Loucy (cell line): ENCODE results near the gene TTC9B.
A peak's percentile ranks its signal among the peaks of the same experiment; 100 is the strongest.

Experiments
- H2AFZ ChIP-seq: fragments of 200-600 bp; sonication (generic); 2 replicates; pipeline ENCODE4 v1.6.0; 2016; ENCODE audit warnings: antibody characterized with exemption, mild to moderate bottlenecking, low read length, moderate library complexity
- H3F3A ChIP-seq: fragments of 200-600 bp; 2 replicates; pipeline ENCODE4 v1.6.0; 2016; ENCODE audit warnings: antibody characterized with exemption, low read depth, mild to moderate bottlenecking
- H3K27me3 ChIP-seq: fragments of 200-600 bp; sonication (generic); 2 replicates; pipeline ENCODE4 v1.6.1; 2014; ENCODE audit warnings: low read length, mild to moderate bottlenecking; ENCODE audit not compliant: insufficient read depth, poor library complexity, severe bottlenecking
- H3K36me3 ChIP-seq: fragments of 200-600 bp; sonication (generic); 2 replicates; pipeline ENCODE4 v1.6.1; 2016; ENCODE audit warnings: low read length; ENCODE audit not compliant: insufficient read depth
- H3K4me1 ChIP-seq: fragments of 200-600 bp; sonication (generic); 2 replicates; pipeline ENCODE4 v1.5.1; 2014; ENCODE audit warnings: low read length, mild to moderate bottlenecking; ENCODE audit not compliant: insufficient read depth, poor library complexity, severe bottlenecking
- H3K4me2 ChIP-seq: fragments of 200-600 bp; sonication (generic); 2 replicates; pipeline ENCODE4 v1.6.0; 2014; ENCODE audit warnings: antibody characterized with exemption, low read length, low read depth, mild to moderate bottlenecking; ENCODE audit not compliant: poor library complexity, severe bottlenecking
- H3K4me3 ChIP-seq: fragments of 200-600 bp; sonication (generic); 2 replicates; pipeline ENCODE4 v1.5.1; 2014; ENCODE audit warnings: low read length, mild to moderate bottlenecking, mixed read lengths; ENCODE audit not compliant: poor library complexity, severe bottlenecking
- H3K79me2 ChIP-seq: fragments of 200-600 bp; sonication (generic); 2 replicates; pipeline ENCODE4 v1.6.1; 2014; ENCODE audit warnings: low read length; ENCODE audit not compliant: insufficient read depth
- H3K9ac ChIP-seq: fragments of 200-600 bp; sonication (generic); 2 replicates; pipeline ENCODE4 v1.6.0; 2014; ENCODE audit warnings: mild to moderate bottlenecking, low read depth, low read length, moderate library complexity; ENCODE audit not compliant: poor library complexity, severe bottlenecking
- H3K9me2 ChIP-seq: fragments of 200-600 bp; sonication (generic); replicated peaks from 2 replicates; pipeline ENCODE4 v1.6.1; 2016; ENCODE audit warnings: low read depth, low read length, mixed read lengths
- H3K9me3 ChIP-seq: fragments of 200-600 bp; sonication (generic); 2 replicates; pipeline ENCODE4 v1.6.1; 2014; ENCODE audit warnings: mild to moderate bottlenecking, antibody characterized with exemption, low read length, low read depth; ENCODE audit not compliant: insufficient read depth
- H4K20me1 ChIP-seq: fragments of 200-600 bp; sonication (generic); 2 replicates; pipeline ENCODE4 v1.6.0; 2014; ENCODE audit warnings: antibody characterized with exemption, low read length, mild to moderate bottlenecking; ENCODE audit not compliant: insufficient read depth, poor library complexity, severe bottlenecking
- EZH2phosphoT487 ChIP-seq: fragments of 200-600 bp; IDR thresholded peaks from 2 replicates; pipeline ENCODE4 v1.6.1; 2018; ENCODE audit warnings: antibody characterized with exemption, mild to moderate bottlenecking, moderate library complexity, borderline replicate concordance
- TF ChIP-seq, protein P1 (sequence below): fragments of 200-600 bp; sonication (generic); conservative IDR thresholded peaks from 2 replicates; pipeline ENCODE4 v1.5.1; 2014; ENCODE audit warnings: mild to moderate bottlenecking, antibody characterized with exemption, low read length

The TTC9B gene

DNA sequence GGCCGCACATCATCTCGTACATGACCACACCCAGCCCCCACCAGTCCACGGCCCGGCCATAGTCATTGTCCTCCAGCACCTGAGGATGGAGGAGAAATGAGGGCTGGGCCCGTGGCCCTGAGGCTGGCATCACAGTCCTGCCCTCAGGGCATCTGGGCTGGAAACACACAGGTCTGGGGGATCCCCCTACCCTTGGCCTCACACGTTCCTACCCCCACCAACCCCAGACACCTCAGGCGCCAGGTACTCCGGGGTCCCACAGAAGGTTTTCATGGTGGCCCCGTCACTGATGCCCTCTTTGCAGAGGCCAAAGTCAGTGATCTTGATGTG, 17.8 kb upstream of the TTC9B start:
- Histone ChIP-seq H3K4me3 (no peak overlapping the region), H3K27me3 (no peaks in the 10 kb centered on the region), H3K9ac (no peak overlapping the region), H3F3A (no peaks in the 10 kb centered on the region), H3K36me3 (peaks cover 75% of the 10 kb centered on the region; the same call in 1 of the 2 replicates), H3K79me2 (no peaks in the 10 kb centered on the region), H3K4me1 (no peaks in the 10 kb centered on the region), H3K9me2 (no peaks in the 10 kb centered on the region), H3K9me3 (no peaks in the 10 kb centered on the region), H2AFZ (no peak overlapping the region), H4K20me1 (no peaks in the 10 kb centered on the region), H3K4me2 (no peak overlapping the region)
- TF ChIP-seq, protein P1, sequence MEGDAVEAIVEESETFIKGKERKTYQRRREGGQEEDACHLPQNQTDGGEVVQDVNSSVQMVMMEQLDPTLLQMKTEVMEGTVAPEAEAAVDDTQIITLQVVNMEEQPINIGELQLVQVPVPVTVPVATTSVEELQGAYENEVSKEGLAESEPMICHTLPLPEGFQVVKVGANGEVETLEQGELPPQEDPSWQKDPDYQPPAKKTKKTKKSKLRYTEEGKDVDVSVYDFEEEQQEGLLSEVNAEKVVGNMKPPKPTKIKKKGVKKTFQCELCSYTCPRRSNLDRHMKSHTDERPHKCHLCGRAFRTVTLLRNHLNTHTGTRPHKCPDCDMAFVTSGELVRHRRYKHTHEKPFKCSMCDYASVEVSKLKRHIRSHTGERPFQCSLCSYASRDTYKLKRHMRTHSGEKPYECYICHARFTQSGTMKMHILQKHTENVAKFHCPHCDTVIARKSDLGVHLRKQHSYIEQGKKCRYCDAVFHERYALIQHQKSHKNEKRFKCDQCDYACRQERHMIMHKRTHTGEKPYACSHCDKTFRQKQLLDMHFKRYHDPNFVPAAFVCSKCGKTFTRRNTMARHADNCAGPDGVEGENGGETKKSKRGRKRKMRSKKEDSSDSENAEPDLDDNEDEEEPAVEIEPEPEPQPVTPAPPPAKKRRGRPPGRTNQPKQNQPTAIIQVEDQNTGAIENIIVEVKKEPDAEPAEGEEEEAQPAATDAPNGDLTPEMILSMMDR = no peak
- no peak for TF ChIP-seq EZH2phosphoT487

DNA sequence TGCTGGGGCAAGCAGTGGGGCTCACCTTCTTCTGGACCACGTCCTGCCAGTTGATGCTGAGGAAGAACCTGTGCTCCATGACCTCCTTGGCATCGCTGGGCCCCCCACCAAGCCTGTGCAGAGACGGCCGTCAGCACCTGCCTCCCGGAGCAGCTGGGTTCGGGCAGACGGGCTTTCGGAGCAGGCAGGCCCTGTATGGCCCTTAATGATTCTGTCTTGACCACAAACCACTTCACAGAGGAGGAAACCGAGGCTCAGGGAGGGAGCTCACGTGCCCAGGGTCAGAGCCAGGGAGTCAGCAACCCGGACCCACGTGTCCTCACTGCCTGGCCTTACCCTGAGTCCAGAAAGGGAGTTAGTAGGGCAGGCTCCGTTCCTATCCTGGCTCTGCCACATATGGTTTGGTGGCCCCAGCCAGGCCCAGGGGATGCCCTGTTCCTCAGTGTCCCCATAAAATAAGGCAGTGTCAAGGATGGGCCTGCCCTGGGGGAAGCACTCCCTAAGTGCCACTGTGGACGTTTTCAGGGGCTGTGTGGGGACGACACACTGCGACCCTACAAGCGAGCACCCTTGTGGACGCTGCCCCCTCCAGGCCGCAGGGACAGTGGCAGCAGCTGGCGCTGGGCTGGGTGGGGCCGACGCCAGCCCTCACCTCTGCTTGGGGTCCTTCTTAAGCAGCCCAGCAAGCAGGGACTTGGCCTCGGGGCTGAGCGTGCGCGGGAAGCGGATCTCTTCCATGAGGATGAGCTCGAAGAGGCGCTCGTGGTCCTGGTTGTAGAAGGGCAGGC, 17.2 kb upstream of the TTC9B start:
- Histone ChIP-seq H3K27me3 (no peaks in the 10 kb centered on the region), H2AFZ (no peak overlapping the region), H3K4me1 (no peaks in the 10 kb centered on the region), H3F3A (no peaks in the 10 kb centered on the region), H3K36me3 (peaks cover 69% of the 10 kb centered on the region; the same call in 1 of the 2 replicates), H3K9ac (no peak overlapping the region), H4K20me1 (no peaks in the 10 kb centered on the region), H3K9me2 (no peaks in the 10 kb centered on the region), H3K9me3 (no peaks in the 10 kb centered on the region), H3K79me2 (no peaks in the 10 kb centered on the region), H3K4me2 (no peak overlapping the region), H3K4me3 (no peak overlapping the region)
- no peak for TF ChIP-seq EZH2phosphoT487
- TF ChIP-seq, protein P1 = peak; percentile 33

DNA sequence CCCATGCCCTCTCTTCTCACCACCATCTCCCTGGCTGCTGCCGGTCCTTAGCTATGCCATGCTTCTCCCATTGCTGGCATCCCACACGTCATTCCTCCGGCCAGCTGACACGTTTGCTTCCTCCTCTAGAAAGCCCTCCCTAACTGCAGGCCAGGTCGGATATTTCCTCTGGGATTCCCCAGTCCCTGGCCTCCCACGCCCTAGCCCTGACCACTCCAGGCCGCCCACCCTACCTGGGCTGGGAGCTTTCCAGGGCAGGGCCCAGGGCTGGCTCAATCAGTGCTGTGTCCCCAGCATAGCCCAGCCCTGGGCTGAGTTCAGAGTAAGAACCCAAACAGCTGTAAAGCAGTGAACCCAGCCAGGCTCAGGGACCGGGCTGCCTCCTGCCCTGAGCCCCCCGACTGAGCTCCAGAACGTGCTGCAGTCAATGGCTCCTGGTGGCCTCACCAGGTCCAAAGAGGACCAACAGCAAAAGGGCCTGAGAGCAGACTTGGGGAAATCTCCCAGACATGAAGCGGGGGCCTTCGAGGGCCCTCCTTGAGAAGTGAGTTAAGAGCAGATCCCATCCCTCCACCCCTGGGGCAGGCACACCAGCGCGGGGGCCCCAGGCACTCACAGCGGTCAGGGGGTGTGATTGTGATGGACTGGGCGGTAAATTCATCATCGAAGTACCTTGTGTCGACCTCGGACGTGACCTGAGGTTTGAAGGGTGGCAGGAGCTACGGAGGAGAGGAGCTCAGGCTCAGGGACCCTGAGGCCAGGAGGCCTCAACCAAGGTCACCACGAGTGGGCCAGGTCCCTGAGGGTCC, 16.4 kb upstream of the TTC9B start:
- no peak overlapping the region for H3K9ac ChIP-seq
- H3K79me2 ChIP-seq = no peaks in the 10 kb centered on the region
- H2AFZ ChIP-seq = no peak overlapping the region
- no peaks in the 10 kb centered on the region for H3K4me1 ChIP-seq
- no peak for TF ChIP-seq EZH2phosphoT487
- TF ChIP-seq, protein P1 = no peak
- H4K20me1 ChIP-seq = no peaks in the 10 kb centered on the region
- H3F3A ChIP-seq = no peaks in the 10 kb centered on the region
- no peaks in the 10 kb centered on the region for H3K9me2 ChIP-seq
- no peak overlapping the region for H3K4me3 ChIP-seq
- H3K27me3 ChIP-seq = no peaks in the 10 kb centered on the region
- H3K4me2 ChIP-seq = no peak overlapping the region
- H3K9me3 ChIP-seq = no peaks in the 10 kb centered on the region
- peaks cover 61% of the 10 kb centered on the region; the same call in 1 of the 2 replicates for H3K36me3 ChIP-seq
